ENCODE results near the gene ZSCAN23.

ZSCAN23 gene

DNA sequence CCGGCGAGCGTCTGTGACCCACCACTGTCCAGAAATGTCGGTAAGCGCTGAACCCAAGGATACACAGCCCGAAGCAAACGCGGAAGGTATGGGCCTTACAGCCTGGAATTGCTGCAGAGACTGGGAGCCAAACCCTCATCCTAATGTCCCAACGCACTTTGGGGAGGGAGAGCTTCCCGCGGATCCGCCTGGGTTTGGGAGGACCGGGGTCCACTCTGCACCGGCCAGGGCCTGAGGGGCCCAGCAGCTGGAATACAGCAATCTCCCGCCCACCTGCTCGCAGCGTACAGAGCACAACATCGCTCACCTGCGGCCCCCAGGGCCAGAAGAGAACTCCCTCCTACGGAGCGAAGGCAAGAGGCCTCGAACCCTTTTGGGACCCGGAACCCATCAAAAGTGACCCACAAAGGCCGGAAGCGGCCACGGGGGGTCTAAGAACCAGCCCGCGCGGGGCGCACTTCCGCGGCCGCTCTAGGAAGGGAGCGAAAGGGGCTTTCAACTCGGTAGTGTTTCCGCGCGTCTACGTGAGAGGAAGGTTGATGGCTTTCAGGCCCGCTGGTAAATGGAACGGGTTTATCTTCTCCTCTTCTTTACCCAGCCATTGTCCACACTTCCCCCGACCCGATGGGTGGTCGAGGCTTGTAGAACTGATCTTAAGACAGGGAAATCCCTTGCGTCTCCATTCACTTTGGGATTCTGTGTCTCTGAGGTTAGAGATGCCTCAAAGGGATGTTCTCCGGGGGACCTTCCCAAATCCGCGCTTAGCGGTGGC, 43.8 kb downstream of the ZSCAN23 start, which contains the start of gene ZSCAN12 (continued):
- no peak for TF ChIP-seq ZSCAN16 (tag by site-specific recombination; IDR thresholded peaks at IDR 0.05)
- TF ChIP-seq ZNF560 (tag by site-specific recombination; IDR thresholded peaks at IDR 0.05; ENCODE audit: borderline replicate concordance), result no peak
- TF ChIP-seq ZIC2 (tag by site-specific recombination; IDR thresholded peaks at IDR 0.05), result peak; percentile 72
- no peak for TF ChIP-seq ZNF155 (tag by site-specific recombination; IDR thresholded peaks at IDR 0.05)
- TF ChIP-seq, protein P1, sequence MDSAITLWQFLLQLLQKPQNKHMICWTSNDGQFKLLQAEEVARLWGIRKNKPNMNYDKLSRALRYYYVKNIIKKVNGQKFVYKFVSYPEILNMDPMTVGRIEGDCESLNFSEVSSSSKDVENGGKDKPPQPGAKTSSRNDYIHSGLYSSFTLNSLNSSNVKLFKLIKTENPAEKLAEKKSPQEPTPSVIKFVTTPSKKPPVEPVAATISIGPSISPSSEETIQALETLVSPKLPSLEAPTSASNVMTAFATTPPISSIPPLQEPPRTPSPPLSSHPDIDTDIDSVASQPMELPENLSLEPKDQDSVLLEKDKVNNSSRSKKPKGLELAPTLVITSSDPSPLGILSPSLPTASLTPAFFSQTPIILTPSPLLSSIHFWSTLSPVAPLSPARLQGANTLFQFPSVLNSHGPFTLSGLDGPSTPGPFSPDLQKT (IDR thresholded peaks at IDR 0.05; ENCODE audit: borderline replicate concordance, low read depth, low read length), result no peak; the same call in 1 of the 2 replicates
- TF ChIP-seq, protein P2, sequence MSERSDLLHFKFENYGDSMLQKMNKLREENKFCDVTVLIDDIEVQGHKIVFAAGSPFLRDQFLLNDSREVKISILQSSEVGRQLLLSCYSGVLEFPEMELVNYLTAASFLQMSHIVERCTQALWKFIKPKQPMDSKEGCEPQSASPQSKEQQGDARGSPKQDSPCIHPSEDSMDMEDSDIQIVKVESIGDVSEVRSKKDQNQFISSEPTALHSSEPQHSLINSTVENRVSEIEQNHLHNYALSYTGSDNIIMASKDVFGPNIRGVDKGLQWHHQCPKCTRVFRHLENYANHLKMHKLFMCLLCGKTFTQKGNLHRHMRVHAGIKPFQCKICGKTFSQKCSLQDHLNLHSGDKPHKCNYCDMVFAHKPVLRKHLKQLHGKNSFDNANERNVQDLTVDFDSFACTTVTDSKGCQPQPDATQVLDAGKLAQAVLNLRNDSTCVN (tag by site-specific recombination; optimal IDR thresholded peaks at IDR 0.05), result peak; percentile 86
- TF ChIP-seq, protein P3, sequence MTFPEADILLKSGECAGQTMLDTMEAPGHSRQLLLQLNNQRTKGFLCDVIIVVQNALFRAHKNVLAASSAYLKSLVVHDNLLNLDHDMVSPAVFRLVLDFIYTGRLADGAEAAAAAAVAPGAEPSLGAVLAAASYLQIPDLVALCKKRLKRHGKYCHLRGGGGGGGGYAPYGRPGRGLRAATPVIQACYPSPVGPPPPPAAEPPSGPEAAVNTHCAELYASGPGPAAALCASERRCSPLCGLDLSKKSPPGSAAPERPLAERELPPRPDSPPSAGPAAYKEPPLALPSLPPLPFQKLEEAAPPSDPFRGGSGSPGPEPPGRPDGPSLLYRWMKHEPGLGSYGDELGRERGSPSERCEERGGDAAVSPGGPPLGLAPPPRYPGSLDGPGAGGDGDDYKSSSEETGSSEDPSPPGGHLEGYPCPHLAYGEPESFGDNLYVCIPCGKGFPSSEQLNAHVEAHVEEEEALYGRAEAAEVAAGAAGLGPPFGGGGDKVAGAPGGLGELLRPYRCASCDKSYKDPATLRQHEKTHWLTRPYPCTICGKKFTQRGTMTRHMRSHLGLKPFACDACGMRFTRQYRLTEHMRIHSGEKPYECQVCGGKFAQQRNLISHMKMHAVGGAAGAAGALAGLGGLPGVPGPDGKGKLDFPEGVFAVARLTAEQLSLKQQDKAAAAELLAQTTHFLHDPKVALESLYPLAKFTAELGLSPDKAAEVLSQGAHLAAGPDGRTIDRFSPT (tag by site-specific recombination; IDR thresholded peaks at IDR 0.05), result no peak; the same call in 1 of the 2 replicates
- TF ChIP-seq ZNF341 (tag by site-specific recombination; IDR thresholded peaks at IDR 0.05; ENCODE audit: low read depth), result peak; percentile 93
- no peak for TF ChIP-seq MEIS1 (CRISPR knock-in tag; IDR thresholded peaks at IDR 0.05; ENCODE audit: borderline replicate concordance)
- TF ChIP-seq IKZF3 (tag by site-specific recombination; IDR thresholded peaks at IDR 0.05), result peak; percentile 41
- no peak for TF ChIP-seq ZNF354C (tag by site-specific recombination; IDR thresholded peaks at IDR 0.05; ENCODE audit: borderline replicate concordance, low read depth)
- TF ChIP-seq ZNF391 (tag by site-specific recombination; IDR thresholded peaks at IDR 0.05; ENCODE audit: borderline replicate concordance, low read depth), result peak; percentile 82; the same call in 1 of the 2 replicates
- 0 out of 2 replicates have a peak, but pooled peaks have one; percentile 6 for TF ChIP-seq ZNF623 (tag by site-specific recombination; IDR thresholded peaks at IDR 0.05)
- TF ChIP-seq ZNF514 (tag by site-specific recombination; IDR thresholded peaks at IDR 0.05), result no peak
- TF ChIP-seq ZBTB20 (tag by site-specific recombination; IDR thresholded peaks at IDR 0.05), result peak; percentile 72; the same call in 1 of the 2 replicates
- no peak for TF ChIP-seq ZNF701 (tag by site-specific recombination; IDR thresholded peaks at IDR 0.05)
- TF ChIP-seq, protein P4, sequence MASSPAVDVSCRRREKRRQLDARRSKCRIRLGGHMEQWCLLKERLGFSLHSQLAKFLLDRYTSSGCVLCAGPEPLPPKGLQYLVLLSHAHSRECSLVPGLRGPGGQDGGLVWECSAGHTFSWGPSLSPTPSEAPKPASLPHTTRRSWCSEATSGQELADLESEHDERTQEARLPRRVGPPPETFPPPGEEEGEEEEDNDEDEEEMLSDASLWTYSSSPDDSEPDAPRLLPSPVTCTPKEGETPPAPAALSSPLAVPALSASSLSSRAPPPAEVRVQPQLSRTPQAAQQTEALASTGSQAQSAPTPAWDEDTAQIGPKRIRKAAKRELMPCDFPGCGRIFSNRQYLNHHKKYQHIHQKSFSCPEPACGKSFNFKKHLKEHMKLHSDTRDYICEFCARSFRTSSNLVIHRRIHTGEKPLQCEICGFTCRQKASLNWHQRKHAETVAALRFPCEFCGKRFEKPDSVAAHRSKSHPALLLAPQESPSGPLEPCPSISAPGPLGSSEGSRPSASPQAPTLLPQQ (tag by site-specific recombination; IDR thresholded peaks at IDR 0.05), result peak; percentile 79
- TF ChIP-seq, protein P5, sequence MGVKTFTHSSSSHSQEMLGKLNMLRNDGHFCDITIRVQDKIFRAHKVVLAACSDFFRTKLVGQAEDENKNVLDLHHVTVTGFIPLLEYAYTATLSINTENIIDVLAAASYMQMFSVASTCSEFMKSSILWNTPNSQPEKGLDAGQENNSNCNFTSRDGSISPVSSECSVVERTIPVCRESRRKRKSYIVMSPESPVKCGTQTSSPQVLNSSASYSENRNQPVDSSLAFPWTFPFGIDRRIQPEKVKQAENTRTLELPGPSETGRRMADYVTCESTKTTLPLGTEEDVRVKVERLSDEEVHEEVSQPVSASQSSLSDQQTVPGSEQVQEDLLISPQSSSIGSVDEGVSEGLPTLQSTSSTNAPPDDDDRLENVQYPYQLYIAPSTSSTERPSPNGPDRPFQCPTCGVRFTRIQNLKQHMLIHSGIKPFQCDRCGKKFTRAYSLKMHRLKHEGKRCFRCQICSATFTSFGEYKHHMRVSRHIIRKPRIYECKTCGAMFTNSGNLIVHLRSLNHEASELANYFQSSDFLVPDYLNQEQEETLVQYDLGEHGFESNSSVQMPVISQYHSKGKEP (tag by site-specific recombination; IDR thresholded peaks at IDR 0.05), result peak; percentile 66; the same call in 1 of the 2 replicates
- TF ChIP-seq GFI1B (tag by site-specific recombination; IDR thresholded peaks at IDR 0.05), result no peak
- TF ChIP-seq MZF1 (tag by site-specific recombination; IDR thresholded peaks at IDR 0.05; ENCODE audit: borderline replicate concordance), result peak; percentile 67; the same call in 1 of the 2 replicates
- TF ChIP-seq PRDM1 (tag by site-specific recombination; IDR thresholded peaks at IDR 0.05), result peak; percentile 62
- TF ChIP-seq ZNF610 (tag by site-specific recombination; IDR thresholded peaks at IDR 0.05; ENCODE audit: borderline replicate concordance), result peak; percentile 85
- TF ChIP-seq ZNF747 (tag by site-specific recombination; IDR thresholded peaks at IDR 0.05), result no peak
- TF ChIP-seq, protein P6, sequence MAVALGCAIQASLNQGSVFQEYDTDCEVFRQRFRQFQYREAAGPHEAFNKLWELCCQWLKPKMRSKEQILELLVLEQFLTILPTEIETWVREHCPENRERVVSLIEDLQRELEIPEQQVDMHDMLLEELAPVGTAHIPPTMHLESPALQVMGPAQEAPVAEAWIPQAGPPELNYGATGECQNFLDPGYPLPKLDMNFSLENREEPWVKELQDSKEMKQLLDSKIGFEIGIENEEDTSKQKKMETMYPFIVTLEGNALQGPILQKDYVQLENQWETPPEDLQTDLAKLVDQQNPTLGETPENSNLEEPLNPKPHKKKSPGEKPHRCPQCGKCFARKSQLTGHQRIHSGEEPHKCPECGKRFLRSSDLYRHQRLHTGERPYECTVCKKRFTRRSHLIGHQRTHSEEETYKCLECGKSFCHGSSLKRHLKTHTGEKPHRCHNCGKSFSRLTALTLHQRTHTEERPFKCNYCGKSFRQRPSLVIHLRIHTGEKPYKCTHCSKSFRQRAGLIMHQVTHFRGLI (tag by site-specific recombination; IDR thresholded peaks at IDR 0.05), result peak; percentile 54; the same call in 1 of the 2 replicates
- no peak for TF ChIP-seq ZNF571 (tag by site-specific recombination; IDR thresholded peaks at IDR 0.05)
- TF ChIP-seq, protein P7, sequence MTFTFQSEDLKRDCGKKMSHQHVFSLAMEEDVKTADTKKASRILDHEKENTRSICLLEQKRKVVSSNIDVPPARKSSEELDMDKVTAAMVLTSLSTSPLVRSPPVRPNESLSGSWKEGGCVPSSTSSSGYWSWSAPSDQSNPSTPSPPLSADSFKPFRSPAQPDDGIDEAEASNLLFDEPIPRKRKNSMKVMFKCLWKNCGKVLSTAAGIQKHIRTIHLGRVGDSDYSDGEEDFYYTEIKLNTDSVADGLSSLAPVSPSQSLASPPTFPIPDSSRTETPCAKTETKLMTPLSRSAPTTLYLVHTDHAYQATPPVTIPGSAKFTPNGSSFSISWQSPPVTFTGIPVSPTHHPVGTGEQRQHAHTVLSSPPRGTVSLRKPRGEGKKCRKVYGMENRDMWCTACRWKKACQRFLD (tag by site-specific recombination; IDR thresholded peaks at IDR 0.05), result no peak
- no peak for TF ChIP-seq ZNF530 (tag by site-specific recombination; IDR thresholded peaks at IDR 0.05; ENCODE audit: low read depth)
